DND-41 (cell line): Measurements from ENCODE around the gene XRN2.

Source experiments
- ATAC-seq: fragments of 200-7000 bp; cut with Tn5 transposase; 3 replicates; pipeline ENCODE4 v1.9.1; 2021; ENCODE audit warnings: low read depth; ENCODE audit not compliant: insufficient read depth
- DNase-seq: peaks from one replicate; pipeline ENCODE4 v3.0.0-alpha.2; 2020
- H2AFZ ChIP-seq: 2 replicates; pipeline ENCODE4 v1.6.0; 2012; ENCODE audit warnings: low read depth, low read length
- H3K27ac ChIP-seq: 2 replicates; pipeline ENCODE4 v1.5.1; 2012; ENCODE audit warnings: low read length, inconsistent platforms
- H3K27me3 ChIP-seq: fragments of 200-600 bp; sonication (generic); 2 replicates; pipeline ENCODE4 v1.6.0; 2012; ENCODE audit warnings: low read length, mild to moderate bottlenecking, inconsistent platforms; ENCODE audit not compliant: insufficient read depth, poor library complexity
- H3K36me3 ChIP-seq: 2 replicates; pipeline ENCODE4 v1.5.1; 2012; ENCODE audit warnings: low read length, inconsistent platforms; ENCODE audit not compliant: insufficient read depth
- H3K4me1 ChIP-seq: 2 replicates; pipeline ENCODE4 v1.5.1; 2012; ENCODE audit warnings: mild to moderate bottlenecking, low read length; ENCODE audit not compliant: insufficient read depth
- H3K4me2 ChIP-seq: 2 replicates; pipeline ENCODE4 v1.6.0; 2012; ENCODE audit warnings: mild to moderate bottlenecking, moderate library complexity, low read length, inconsistent platforms; ENCODE audit not compliant: insufficient read depth
- H3K4me3 ChIP-seq, 2 experiments: fragments of 200-600 bp in 1 of 2; shearing (Covaris generic) in 1 of 2; 2 replicates each; pipeline ENCODE4 v1.5.1; 2012 to 2016; ENCODE audit warnings: inconsistent platforms in 2 of 2, low read length in 2 of 2, mild to moderate bottlenecking in 2 of 2, low read depth in 1 of 2, moderate library complexity in 1 of 2
- H3K79me2 ChIP-seq: 2 replicates; pipeline ENCODE4 v1.6.0; 2012; ENCODE audit warnings: low read length, inconsistent platforms; ENCODE audit not compliant: insufficient read depth
- H3K9ac ChIP-seq: 2 replicates; pipeline ENCODE4 v1.6.0; 2012; ENCODE audit warnings: low read depth, mild to moderate bottlenecking, inconsistent platforms, low read length, moderate library complexity
- H3K9me3 ChIP-seq: 2 replicates; pipeline ENCODE4 v1.5.1; 2012; ENCODE audit warnings: low read length, moderate library complexity, mild to moderate bottlenecking, inconsistent platforms; ENCODE audit not compliant: insufficient read depth, severe bottlenecking
- H4K20me1 ChIP-seq: 2 replicates; pipeline ENCODE4 v1.6.0; 2012; ENCODE audit warnings: low read length; ENCODE audit not compliant: insufficient read depth
- CTCF ChIP-seq: IDR thresholded peaks from 2 replicates; pipeline ENCODE4 v1.5.1; 2012; ENCODE audit warnings: borderline replicate concordance, low read length, moderate library complexity, mild to moderate bottlenecking; ENCODE audit not compliant: poor library complexity, severe bottlenecking; ENCODE audit errors: extremely low read depth
- EZH2 ChIP-seq: IDR thresholded peaks from 3 replicates; pipeline ENCODE4 v1.6.1; 2012; ENCODE audit warnings: borderline replicate concordance, low read depth, mild to moderate bottlenecking, moderate library complexity, low read length, inconsistent platforms; ENCODE audit not compliant: severe bottlenecking

Gene XRN2

GRCh38 chr20:21279706-21280521, 23.2 kb upstream of the XRN2 start:
- no peaks in the 10 kb centered on the region for H3K79me2 ChIP-seq
- no peak overlapping the region for H3K4me2 ChIP-seq
- no peak overlapping the region for H3K27ac ChIP-seq
- H3K4me1 ChIP-seq: no peaks in the 10 kb centered on the region
- no peak overlapping the region for H2AFZ ChIP-seq
- no peaks in the 10 kb centered on the region for H3K9me3 ChIP-seq
- no peaks in the 10 kb centered on the region for H3K36me3 ChIP-seq
- no peak for TF ChIP-seq CTCF
- TF ChIP-seq EZH2: no peak
- no peaks in the 10 kb centered on the region for H4K20me1 ChIP-seq
- H3K27me3 ChIP-seq: no peaks in the 10 kb centered on the region
- no peak overlapping the region for H3K9ac ChIP-seq
- DNase-seq (no peak), ATAC-seq (no peak)
- H3K4me3 ChIP-seq: no peak overlapping the region

- no peak for TF ChIP-seq EZH2
- no peak for TF ChIP-seq CTCF
- no peaks in the 10 kb centered on the region for H3K4me1 ChIP-seq
- no peaks in the 10 kb centered on the region for H3K36me3 ChIP-seq
- no peaks in the 10 kb centered on the region for H3K27me3 ChIP-seq
- DNase-seq: no peak
- no peaks in the 10 kb centered on the region for H3K79me2 ChIP-seq
- H4K20me1 ChIP-seq: no peaks in the 10 kb centered on the region
- ATAC-seq: no peak; the same call in 2 of the 3 replicates
- no peak overlapping the region for H3K4me3 ChIP-seq
- H3K9me3 ChIP-seq: no peaks in the 10 kb centered on the region
- H3K9ac ChIP-seq: no peak overlapping the region
- H2AFZ ChIP-seq: no peak overlapping the region
- H3K4me2 ChIP-seq: no peak overlapping the region
- H3K27ac ChIP-seq: no peak overlapping the region
Measured at GRCh38 chr20:21280522-21281016, 22.6 kb upstream of the XRN2 start.

- no peaks in the 10 kb centered on the region for H3K36me3 ChIP-seq
- H3K27me3 ChIP-seq: peaks cover 7% of the 10 kb centered on the region
- H3K9ac ChIP-seq: no peak overlapping the region
- no peak for ATAC-seq
- H3K27ac ChIP-seq: no peak overlapping the region
- no peak overlapping the region for H3K4me3 ChIP-seq
- no peaks in the 10 kb centered on the region for H3K4me1 ChIP-seq
- DNase-seq: no peak
- no peak for TF ChIP-seq EZH2
- TF ChIP-seq CTCF: no peak
- H3K4me2 ChIP-seq: no peak overlapping the region
- H4K20me1 ChIP-seq: no peaks in the 10 kb centered on the region
- no peaks in the 10 kb centered on the region for H3K9me3 ChIP-seq
- H3K79me2 ChIP-seq: no peaks in the 10 kb centered on the region
- no peak overlapping the region for H2AFZ ChIP-seq
Measured at GRCh38 chr20:21286775-21287174, 16.4 kb upstream of the XRN2 start.
